ENCODE results near the gene ASMTL. TPM values are rescaled to one million over a fixed set of nuclear protein-coding genes. Genes with fewer than 3 reads are reported as not detected.
"Not testable (repeated sequence)": the region's sequence is repeated elsewhere in the genome, so short reads cannot be mapped to it uniquely, and the experiment has no call there.

ASMTL gene
- polyA plus RNA-seq, 3 donors: 33.2 to 42.1 (median 37.6) TPM

- no peak for DNase-seq (ENCODE audit: low read depth in 3 of 3, low spot score in 2 of 3)
Observed at GRCh38 chrX:1391370-1391706, 61.4 kb downstream of the ASMTL start.

- no peak for DNase-seq (ENCODE audit: low read depth in 3 of 3, low spot score in 2 of 3)
Observed at GRCh38 chrX:1390621-1391369, 61.9 kb downstream of the ASMTL start.

DNA sequence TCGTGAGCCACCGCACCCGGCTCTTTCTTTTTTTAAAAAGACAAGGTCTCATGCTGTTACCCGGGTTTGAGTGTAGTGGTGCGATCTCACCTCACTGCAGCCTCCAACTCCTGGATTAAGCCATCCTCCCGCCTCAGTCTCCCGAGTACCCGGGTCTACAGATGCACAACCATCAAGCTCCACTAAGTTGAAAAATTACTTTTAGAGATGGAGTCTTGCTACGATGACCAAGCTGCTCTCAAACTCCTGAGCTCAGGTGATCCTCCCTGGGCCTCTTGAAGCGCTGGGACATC lies 62.8 kb downstream of the ASMTL start:
- DNase-seq (ENCODE audit: low read depth in 3 of 3, low spot score in 2 of 3): no peak

- DNase-seq (ENCODE audit: low read depth in 3 of 3, low spot score in 2 of 3): no peak
Observed at GRCh38 chrX:1389181-1389992, 63.3 kb downstream of the ASMTL start.

DNA sequence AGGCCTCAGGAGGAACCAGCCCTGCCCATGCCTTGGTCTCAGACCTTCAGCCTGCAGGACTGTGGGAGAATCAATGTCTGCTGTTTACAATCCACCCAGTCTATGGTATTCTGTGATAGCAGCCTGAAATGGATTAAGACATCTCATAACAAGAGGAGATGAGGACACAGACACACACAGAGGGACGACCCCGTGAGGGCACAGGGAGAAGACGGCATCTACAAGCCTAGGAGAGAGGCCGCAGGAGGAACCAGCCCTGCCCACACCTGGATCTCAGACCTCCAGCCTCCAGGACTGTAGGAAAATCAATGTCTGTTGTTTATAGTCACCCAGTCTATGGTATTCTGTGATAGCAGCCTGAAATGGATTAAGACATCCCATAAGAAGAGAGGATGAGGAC lies 64.1 kb downstream of the ASMTL start:
- DNase-seq (ENCODE audit: low read depth in 3 of 3, low spot score in 2 of 3): no peak

DNA sequence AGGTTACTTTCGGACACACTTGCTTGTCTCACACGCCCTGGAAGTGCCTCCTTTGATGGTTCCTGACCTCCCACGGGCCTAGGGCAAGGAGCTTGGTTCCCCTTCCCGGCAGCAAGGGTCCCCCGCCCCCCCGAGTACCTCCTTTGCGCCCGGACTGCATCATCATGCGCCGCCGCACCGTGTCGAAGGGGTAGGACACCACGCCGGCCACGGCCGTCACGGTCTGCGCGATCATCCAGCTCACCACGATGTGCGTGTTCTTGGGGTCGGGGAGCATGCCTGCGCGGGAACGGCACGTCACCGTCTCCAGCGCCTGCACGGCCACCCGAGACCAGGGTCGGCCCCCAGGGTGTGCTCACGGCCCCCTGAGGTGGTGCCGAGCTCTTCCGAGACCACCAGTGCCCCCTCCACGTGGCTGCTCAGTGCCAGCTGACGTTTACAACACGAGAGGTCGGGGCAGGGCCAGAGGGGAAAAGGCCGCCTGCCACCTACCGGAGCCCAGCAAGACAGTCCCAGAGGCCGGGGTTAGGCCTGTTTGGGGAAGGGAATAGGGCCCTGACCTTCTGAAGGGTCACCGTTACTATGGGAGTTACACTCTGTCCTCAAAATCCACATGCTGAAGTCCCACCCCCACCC lies 65.5 kb downstream of the ASMTL start:
- DNase-seq (ENCODE audit: low read depth in 3 of 3, low spot score in 2 of 3): no peak

GRCh38 chrX:1386338-1387127 lies 66.2 kb downstream of the ASMTL start:
- no peak for DNase-seq (ENCODE audit: low read depth in 3 of 3, low spot score in 2 of 3)

GRCh38 chrX:1385253-1386223 lies 67.2 kb downstream of the ASMTL start:
- DNase-seq (ENCODE audit: low read depth in 3 of 3, low spot score in 2 of 3): no peak

- DNase-seq (ENCODE audit: low read depth in 3 of 3, low spot score in 2 of 3): no peak
Observed at GRCh38 chrX:1384658-1385252, 68.0 kb downstream of the ASMTL start.

DNA sequence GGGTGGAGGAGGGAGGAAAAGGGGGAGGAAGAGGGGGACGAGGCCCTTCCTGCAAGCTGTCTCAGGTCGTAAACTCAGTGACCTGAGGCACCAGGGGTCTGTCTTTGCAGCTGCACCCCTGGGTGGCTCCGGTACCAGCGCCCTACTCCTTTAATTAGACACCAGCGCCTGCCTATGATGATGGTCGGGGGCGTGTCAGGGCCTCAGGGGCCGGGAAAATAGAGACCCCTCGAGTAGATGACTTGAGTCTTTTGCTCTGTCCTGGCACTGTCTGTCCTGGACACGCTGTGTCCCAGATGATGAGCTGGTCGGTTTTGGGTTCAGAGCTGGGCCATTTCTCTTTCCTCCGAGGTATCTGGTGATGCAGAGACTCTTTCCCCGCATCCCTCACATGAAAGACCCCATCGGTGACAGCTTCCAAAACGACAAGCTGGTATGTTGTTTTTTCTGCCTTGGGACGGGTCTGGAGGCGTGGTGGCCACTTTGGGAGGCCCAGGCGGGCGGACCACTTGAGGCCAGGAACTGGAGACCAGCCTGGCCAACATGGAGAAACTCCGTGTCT lies 72.0 kb downstream of the ASMTL start:
- no peak for DNase-seq (ENCODE audit: low read depth in 3 of 3, low spot score in 2 of 3)

GRCh38 chrX:1378306-1378759 lies 74.4 kb downstream of the ASMTL start:
- no peak for DNase-seq (ENCODE audit: low read depth in 3 of 3, low spot score in 2 of 3)

DNA sequence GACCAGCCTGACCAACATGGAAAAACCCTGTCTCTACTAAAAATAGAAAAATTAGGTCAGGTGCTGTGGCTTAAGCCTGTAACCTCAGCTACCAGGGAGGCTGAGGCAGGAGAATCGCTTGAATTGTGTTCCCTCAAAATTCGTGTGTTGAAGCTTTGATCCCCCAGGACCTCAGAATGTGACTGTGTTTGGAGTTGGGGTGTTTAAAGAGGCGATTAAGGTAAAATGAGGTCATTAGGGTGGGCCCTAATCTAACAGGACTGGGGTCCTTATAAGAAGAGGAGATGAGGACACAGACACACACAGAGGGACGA lies 84.4 kb downstream of the ASMTL start:
- DNase-seq (ENCODE audit: low read depth in 3 of 3, low spot score in 2 of 3): no peak

DNA sequence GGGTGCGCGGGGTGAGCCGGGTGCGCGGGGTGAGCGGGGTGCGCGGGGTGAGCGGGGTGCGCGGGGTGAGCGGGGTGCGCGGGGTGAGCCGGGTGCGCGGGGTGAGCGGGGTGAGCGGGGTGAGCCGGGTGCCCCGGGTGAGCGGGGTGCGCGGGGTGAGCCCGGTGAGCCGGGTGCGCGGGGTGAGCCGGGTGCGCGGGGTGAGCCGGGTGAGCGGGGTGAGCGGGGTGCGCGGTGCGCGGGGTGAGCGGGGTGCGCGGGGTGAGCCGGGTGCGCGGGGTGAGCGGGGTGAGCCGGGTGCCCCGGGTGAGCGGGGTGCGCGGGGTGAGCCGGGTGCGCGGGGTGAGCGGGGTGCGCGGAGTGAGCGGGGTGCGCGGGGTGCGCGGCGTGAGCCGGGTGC lies 86.3 kb downstream of the ASMTL start:
- not testable (repeated sequence) for DNase-seq (ENCODE audit: low read depth in 3 of 3, low spot score in 2 of 3)

DNA sequence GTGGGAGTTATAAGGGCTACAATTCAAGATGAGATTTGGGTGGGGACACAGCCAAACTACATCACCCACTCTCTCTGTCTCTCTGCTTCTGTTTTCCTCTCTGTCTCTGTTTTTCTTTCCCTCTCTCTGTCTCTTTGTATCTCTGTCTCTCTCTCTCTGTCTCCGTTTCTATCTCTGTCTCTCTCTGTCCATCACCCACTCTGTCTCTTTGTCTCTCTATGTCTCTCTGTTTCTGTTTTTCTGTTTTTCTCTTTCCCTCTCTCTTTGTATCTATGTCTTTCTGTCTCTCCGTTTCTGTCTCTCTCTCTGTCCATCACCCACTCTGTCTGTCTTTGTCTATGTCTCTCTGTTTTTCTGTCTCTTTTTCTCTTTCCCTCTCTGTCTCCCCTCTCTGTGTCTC lies 90.8 kb downstream of the ASMTL start:
- DNase-seq (ENCODE audit: low read depth in 3 of 3, low spot score in 2 of 3): no peak

DNA sequence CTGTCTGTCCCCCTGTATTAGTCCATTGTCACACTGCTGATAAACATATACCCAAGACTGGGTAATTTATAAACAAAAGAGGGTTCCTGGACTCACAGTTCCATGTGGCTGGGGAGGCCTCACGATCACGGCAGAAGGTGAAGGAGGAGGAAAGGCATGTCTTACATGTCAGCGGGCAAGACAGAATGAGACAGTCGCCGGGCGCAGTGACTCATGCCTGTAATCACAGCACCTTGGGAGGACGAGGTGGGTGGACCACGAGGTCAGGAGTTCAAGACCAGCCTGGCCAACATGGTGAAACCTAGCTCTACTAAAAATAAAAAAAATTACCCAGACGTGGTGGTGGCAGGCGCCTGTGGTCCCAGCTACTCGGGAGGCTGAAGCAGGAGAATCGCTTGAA lies 91.4 kb downstream of the ASMTL start:
- no peak for DNase-seq (ENCODE audit: low read depth in 3 of 3, low spot score in 2 of 3)

- no peak for DNase-seq (ENCODE audit: low read depth in 3 of 3, low spot score in 2 of 3)
Observed at GRCh38 chrX:1360171-1360570, 92.5 kb downstream of the ASMTL start.

DNA sequence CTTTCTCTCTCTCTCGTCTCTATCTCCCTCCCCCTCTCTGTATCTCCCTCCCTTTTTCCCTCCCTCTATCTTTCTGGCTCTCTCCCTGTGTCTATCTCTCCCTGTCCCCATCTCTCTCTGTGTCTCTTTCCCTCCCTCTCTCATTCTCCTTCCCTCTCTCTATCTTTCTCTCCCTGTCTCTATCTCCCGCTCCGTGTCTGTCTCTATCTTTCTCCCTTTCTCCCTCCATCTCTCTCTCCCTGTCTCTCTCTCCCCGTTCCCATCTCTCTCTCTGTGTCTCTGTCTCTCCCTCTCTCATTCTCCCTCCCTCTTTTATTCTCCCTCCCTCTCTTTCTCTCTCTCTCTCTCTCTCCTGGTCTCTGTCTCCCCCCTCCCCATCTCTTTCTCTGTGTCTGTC lies 93.2 kb downstream of the ASMTL start:
- no peak for DNase-seq (ENCODE audit: low read depth in 3 of 3, low spot score in 2 of 3)

DNA sequence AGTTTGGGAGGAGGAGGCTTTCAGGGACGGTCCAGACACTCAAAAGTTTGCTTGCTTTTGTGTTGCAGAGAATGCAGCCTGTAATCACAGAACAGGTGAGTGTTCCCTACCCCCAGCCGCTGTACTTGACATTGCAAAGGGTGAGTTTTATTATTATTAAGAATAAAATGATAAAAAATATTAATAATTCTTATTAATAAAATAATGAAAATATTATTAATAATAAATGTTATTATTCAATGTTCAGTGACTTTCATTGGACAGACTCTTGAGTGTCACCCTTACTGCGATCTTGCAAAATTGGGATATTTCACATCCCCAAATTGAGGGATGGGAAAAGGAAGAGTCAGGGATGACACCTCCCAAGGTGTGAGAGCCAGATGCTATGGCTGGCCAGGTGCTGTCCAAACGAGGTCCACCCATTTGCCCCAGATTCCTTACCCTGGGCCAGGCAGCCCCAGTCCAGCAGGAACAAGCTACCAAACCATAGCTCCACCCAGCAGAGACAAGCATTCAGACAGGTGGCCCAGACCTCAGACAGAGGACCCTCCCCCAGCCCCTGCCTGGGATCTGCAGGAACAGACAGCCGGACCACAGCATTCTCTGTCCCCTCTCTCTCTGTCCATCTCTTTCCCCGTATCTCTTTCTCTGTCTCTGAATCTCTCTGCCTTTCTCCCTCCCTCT lies 93.8 kb downstream of the ASMTL start:
- DNase-seq (ENCODE audit: low read depth in 3 of 3, low spot score in 2 of 3): no peak

DNA sequence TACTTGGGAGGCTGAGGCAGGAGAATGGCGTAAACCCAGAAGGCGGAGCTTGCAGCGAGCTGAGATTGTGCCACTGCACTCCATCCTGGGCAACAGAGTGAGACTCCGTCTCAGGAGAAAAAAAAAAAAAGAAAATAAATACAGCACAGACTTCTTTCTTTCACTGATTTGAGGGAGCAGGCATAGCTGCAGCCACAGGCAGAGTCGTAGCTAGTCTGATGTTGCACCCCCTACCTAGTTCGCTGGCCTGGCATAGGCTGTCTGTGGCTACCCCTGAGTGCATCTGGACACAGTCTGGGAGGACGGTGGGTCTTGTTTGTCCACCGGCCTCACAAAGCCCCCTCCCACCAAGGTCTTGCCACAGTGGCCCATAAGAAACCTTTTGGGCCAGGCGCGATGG lies 94.7 kb downstream of the ASMTL start:
- DNase-seq (ENCODE audit: low read depth in 3 of 3, low spot score in 2 of 3): no peak
